OCI-LY3 (cell line): Measurements from ENCODE around the gene IL4R.

Experiments
- CTCF ChIP-seq: fragments of 200-600, 300-600 bp; sonication (generic); IDR thresholded peaks from 2 replicates; pipeline ENCODE4 v1.5.1; 2014; ENCODE audit warnings: antibody characterized with exemption, low read length, low read depth
- EZH2phosphoT487 ChIP-seq: fragments of 200-600 bp; shearing (Covaris generic); IDR thresholded peaks from 2 replicates; pipeline ENCODE4 v1.6.1; 2018; ENCODE audit warnings: antibody characterized with exemption, mixed run types, low read depth

GRCh38 chr16:27404163-27404823, 90.5 kb downstream of the IL4R start:
- TF ChIP-seq CTCF (no peak), EZH2phosphoT487 (no peak)
